ENCODE data around the gene UPP2. TPM values are rescaled to one million over a fixed set of nuclear protein-coding genes. Genes with fewer than 3 reads are reported as not detected.

UPP2 gene
- polyA plus RNA-seq, 1 experiment = not detected

DNA sequence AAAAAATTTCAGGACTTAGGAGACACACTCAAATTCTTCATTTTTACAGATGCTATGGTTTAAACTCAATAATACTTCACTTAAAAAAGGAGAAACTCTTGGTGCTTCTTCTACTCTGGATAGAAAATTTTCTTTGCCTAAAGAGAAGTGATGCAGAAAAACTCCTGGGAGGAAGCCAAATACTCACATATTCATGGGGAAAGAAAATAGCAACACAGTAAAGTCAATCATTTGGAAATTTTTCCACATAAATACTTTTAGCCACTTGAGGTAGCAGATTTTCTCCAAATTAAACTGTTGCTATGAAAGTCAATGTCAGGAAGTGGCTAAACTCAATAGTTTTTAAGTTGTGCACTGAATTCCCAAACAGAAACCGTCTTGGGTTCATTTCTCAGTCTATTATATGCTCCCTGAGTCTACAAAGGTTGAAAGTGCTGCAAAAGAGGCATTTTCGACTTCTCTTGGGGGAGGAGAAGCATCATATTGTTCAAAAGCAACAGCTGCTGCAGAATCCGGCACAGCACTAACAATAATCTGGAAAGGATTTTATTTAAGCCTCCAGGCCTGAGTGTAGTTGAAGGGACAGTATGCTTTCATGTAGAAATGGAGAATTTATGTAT is 81.1 kb downstream of the UPP2 start:
- CTCF ChIA-PET = no interaction called here
- POLR2A ChIA-PET = no interaction called here

DNA sequence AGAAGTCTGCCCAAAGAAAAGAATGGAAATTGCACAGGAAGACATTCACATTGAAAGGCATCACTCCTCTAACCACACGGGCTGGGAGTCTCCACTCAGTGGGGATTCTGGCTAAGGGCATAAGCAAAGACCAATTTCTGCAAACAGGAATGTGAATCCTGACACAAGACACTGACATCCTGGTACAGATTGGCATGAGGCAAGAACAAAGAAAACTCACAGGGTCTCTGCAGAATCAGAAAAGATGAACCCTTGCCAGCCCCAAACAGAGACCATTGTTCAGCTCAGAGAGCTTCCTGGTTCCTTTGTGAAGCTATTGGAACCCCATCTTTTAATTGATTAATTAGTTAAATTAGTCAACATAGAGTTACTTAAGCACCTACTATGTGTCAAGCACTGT is 82.3 kb downstream of the UPP2 start:
- POLR2A ChIA-PET = no interaction called here
- CTCF ChIA-PET = interaction anchor here (0.6 kb wide), 1 partner anchor 149 kb away, joined by 4 read pairs; no protein-coding TSS in a partner anchor
- no peak for TF ChIP-seq CTCF (IDR thresholded peaks at IDR 0.05; ENCODE audit: insufficient read depth, low read depth, low read length)

More for the DNA sequence above, 81.1 kb downstream of the UPP2 start:
- H3K4me3 ChIP-seq (ENCODE audit: low read depth, low read length) = no peak overlapping the region
- peaks cover 5% of the 10 kb centered on the region for H3K27me3 ChIP-seq (ENCODE audit: control insufficient read depth, insufficient read depth, low read length)
- no peaks in the 10 kb centered on the region for H3K36me3 ChIP-seq (ENCODE audit: control insufficient read depth, insufficient read depth, low read length)
- no peak for DNase-seq (ENCODE audit: low read depth)
- TF ChIP-seq CTCF (IDR thresholded peaks at IDR 0.05; ENCODE audit: insufficient read depth, low read depth, low read length) = no peak

GRCh38 chr2:158184556-158185343 is 83.1 kb downstream of the UPP2 start:
- no peak for TF ChIP-seq CTCF (IDR thresholded peaks at IDR 0.05; ENCODE audit: insufficient read depth, low read depth, low read length)
- DNase-seq (ENCODE audit: low read depth) = no peak
- CTCF ChIA-PET = interaction anchor here (0.6 kb wide), 1 partner anchor 150 kb away, joined by 4 read pairs; no protein-coding TSS in a partner anchor
- Histone ChIP-seq H3K36me3 (ENCODE audit: control insufficient read depth, insufficient read depth, low read length) (no peaks in the 10 kb centered on the region), H3K4me3 (ENCODE audit: low read depth, low read length) (no peak overlapping the region), H3K27me3 (ENCODE audit: control insufficient read depth, insufficient read depth, low read length) (peaks cover 5% of the 10 kb centered on the region)
- POLR2A ChIA-PET = no interaction called here

More for the DNA sequence above, 82.3 kb downstream of the UPP2 start:
- no peak for DNase-seq (ENCODE audit: low read depth)
- peaks cover 5% of the 10 kb centered on the region for H3K27me3 ChIP-seq (ENCODE audit: control insufficient read depth, insufficient read depth, low read length)
- no peaks in the 10 kb centered on the region for H3K36me3 ChIP-seq (ENCODE audit: control insufficient read depth, insufficient read depth, low read length)
- H3K4me3 ChIP-seq (ENCODE audit: low read depth, low read length) = no peak overlapping the region

Other genes starting within 250 kb of the UPP2 start
- gene ACVR1, start 225.5 kb upstream of the UPP2 start, polyA plus RNA-seq (2011; rRNA removed) = 28.5 and 38.0 TPM in 2 replicates